Stimulated activated CD4-positive, alpha-beta T cell treated with anti-CD3 and anti-CD28 coated beads, Interleukin-15, amount 100 ng/mL, for 1 hour (primary cell): ENCODE measurements around the gene PRTN3.
"Not testable (repeated sequence)": the region's sequence is repeated elsewhere in the genome, so short reads cannot be mapped to it uniquely, and the experiment has no call there.

Source experiments
- DNase-seq, 2 donors: peaks; one replicate each; pipeline ENCODE4 v3.0.0-alpha.2; 2020; ENCODE audit warnings: low read depth in 1 of 2, low spot score in 1 of 2

Gene PRTN3

GRCh38 chr19:862581-863314 is 21.9 kb downstream of the PRTN3 start:
- DNase-seq = peak; percentile 66 to 67

- no peak for DNase-seq
Measured at GRCh38 chr19:863315-863620, 22.5 kb downstream of the PRTN3 start.

- DNase-seq = no peak
Measured at GRCh38 chr19:866769-867300, 26.0 kb downstream of the PRTN3 start.

GRCh38 chr19:867301-867793 is 26.5 kb downstream of the PRTN3 start:
- DNase-seq = no peak

- no peak for DNase-seq
Measured at GRCh38 chr19:867855-868457, 27.2 kb downstream of the PRTN3 start.

GRCh38 chr19:868458-869244 is 27.9 kb downstream of the PRTN3 start:
- no peak for DNase-seq

- no peak for DNase-seq
Measured at GRCh38 chr19:869245-870177, 28.7 kb downstream of the PRTN3 start.

GRCh38 chr19:870314-870713 is 29.5 kb downstream of the PRTN3 start:
- DNase-seq = no peak

- no peak for DNase-seq
Measured at GRCh38 chr19:870963-871401, 30.2 kb downstream of the PRTN3 start.

GRCh38 chr19:871446-872265 is 30.9 kb downstream of the PRTN3 start:
- DNase-seq = no peak

GRCh38 chr19:872266-872951 is 31.6 kb downstream of the PRTN3 start:
- DNase-seq = peak; percentile 54 to 73

- peak; percentile 35 to 64 for DNase-seq
Measured at GRCh38 chr19:873084-873483, 32.3 kb downstream of the PRTN3 start.

- no peak for DNase-seq
Measured at GRCh38 chr19:873561-874041, 32.8 kb downstream of the PRTN3 start.

- DNase-seq = no peak
Measured at GRCh38 chr19:875265-875879, 34.6 kb downstream of the PRTN3 start.

GRCh38 chr19:876089-876488 is 35.3 kb downstream of the PRTN3 start:
- no peak for DNase-seq

- DNase-seq = no peak
Measured at GRCh38 chr19:876780-877314, 36.0 kb downstream of the PRTN3 start.

- not testable (repeated sequence) for DNase-seq
Measured at GRCh38 chr19:877992-878660, 37.3 kb downstream of the PRTN3 start.
